HG02884 (cell line): ENCODE data around the gene GALP.
"Not testable (repeated sequence)": the region's sequence is repeated elsewhere in the genome, so short reads cannot be mapped to it uniquely, and the experiment has no call there.

Experiments used
- ATAC-seq: cut with Tn5 transposase; IDR thresholded peaks from one replicate; pipeline ENCODE4 v1.9.1; 2021; ENCODE audit warnings: mild to moderate bottlenecking, moderate library complexity; ENCODE audit not compliant: unreplicated experiment

Gene GALP

DNA sequence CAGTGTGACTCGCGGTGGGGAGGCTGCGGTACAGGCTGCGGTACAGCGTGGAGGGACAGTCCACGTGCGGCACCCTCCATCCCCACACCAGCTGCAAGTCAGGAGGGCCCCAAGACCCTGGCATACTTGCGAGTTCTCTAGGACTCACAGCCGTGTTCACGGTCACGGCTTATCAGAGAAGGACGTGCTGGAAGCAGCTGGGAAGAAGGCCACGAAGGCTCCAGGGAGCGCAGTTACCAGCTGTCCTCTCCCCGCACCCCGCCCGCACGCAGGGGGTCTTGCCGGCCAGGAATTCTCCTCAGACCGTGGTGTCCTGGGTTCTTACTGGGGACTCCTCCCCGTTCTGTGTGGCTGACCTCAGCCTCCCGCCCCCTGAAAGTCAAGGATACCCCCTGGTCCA, 28.5 kb upstream of the GALP start:
- no peak for ATAC-seq

DNA sequence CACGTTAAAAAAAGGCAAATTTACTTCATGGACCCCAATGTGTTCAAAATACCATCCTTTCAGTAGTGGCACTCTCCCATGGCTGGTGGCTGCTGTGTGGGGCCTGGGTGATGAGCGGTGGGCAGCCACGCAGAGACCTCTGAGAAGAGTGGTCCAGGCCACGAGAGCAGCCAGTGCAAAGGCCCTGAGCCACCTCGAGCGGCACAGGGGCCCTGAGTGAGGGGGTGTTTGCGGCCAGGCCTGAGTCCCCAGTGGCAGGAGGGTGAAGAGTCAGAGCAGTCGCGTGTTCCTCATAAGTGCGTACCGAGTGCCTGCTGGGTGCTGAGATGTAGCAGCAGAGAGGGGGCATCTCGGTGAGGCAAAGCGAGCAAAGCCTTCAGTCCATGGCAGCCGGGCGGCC, 27.7 kb upstream of the GALP start:
- no peak for ATAC-seq

- not testable (repeated sequence) for ATAC-seq
Observed at GRCh38 chr19:56148955-56149655, 26.7 kb upstream of the GALP start.

DNA sequence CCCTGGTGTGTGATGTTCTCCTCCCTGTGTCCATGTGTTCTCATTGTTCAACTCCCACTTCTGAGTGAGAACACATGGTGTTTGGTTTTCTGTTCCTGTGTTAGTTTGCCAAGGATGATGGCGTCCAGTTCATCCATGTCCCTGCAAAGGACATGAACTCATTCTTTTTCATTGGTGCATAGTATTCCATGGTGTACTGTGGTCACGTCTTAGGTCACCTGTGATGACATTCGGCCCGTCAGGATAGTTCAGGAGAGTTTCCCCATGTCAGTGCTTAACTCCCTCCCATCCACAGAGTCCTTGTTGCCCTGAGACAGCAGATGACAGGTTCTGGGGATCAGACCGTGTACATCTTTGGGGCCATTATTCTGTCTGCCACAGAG, 26.2 kb upstream of the GALP start:
- no peak for ATAC-seq

- no peak for ATAC-seq
Observed at GRCh38 chr19:56150358-56150757, 25.4 kb upstream of the GALP start.

DNA sequence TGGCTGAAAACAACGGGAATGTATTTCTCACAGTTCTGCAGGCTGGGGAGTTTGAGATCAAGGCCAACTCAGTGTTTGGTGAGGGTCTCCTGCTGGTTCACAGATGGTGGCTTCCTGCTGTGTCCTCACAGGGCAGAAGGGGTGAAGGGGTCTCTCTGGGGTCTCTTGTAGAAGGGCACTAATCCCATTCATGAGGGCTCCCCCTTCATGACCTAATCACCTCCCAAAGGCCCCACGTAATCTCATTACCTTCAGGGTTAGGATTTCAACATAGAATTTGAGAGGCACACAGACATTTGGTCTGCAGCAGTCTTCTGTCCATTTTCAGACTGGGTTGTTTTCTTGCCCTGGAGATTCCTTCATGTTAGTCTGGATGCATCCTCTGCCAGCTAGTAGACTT, 23.2 kb upstream of the GALP start:
- ATAC-seq = no peak

DNA sequence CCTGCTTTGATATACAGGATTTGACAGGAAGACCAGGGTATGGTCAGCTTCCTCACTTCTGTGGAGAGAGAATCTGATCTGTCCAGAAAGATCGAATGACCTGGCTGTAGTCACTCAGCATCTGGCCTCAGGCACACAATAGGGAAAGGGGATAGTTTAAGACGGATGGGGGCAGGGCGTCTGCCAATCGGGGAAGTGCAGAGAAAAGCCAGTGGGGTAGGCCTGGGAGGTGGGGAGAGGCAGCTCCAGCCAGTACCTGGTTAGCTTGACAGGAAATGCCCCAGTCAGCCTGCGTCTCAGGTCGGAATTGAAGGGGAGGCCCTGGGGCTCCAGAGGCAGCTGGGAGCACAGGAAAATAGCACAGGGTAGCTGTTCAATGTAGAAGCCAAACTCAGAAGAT, 22.3 kb upstream of the GALP start:
- no peak for ATAC-seq

DNA sequence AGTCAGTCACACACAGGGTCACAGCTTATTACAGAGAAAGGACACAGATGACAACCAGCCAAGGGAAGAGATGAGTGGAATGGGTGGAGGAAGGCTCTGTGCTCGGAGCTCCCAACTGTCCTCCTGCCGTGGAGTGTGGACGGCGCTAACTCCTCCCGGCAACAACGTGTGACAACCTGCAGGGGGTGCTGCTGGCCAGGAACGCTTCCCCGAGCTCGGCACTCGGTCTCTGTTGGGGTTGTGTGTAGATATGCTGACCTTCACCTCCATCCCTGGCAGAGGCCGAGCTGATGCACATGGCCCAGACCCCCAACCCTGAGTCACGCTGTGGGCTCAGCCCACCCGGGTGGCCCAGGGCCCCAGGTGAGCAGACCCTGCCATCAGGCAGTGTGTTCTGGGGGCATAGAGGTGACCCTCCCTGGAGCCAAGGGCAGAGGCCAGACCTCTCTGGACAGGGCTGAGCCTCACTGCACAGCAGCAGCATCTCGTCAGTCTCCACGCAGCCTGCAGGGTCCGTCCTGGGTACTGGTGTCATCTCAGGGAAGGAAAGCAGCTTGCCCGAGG, 20.6 kb upstream of the GALP start:
- ATAC-seq = no peak

DNA sequence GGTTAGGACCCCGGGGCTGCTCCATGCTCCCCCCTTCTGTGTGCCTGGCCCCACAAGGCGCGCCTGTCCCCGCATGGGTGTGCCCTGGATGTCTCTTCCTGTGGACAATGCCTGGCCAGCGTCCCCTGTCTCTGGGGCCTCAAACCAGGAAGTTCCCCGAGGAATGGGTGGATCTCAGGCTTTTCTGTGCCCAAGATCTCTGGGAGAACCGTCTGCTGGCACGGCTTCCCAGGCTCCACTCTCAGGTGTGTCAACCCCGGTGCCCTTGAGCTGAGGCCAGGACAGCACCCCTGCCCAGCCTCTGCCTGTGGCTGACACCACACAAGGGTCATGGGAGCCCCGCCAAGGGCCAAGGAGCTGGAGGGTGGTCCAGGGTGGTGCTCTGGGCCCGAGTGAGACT, 19.0 kb upstream of the GALP start:
- no peak for ATAC-seq

GRCh38 chr19:56158170-56158757, 17.5 kb upstream of the GALP start:
- no peak for ATAC-seq

DNA sequence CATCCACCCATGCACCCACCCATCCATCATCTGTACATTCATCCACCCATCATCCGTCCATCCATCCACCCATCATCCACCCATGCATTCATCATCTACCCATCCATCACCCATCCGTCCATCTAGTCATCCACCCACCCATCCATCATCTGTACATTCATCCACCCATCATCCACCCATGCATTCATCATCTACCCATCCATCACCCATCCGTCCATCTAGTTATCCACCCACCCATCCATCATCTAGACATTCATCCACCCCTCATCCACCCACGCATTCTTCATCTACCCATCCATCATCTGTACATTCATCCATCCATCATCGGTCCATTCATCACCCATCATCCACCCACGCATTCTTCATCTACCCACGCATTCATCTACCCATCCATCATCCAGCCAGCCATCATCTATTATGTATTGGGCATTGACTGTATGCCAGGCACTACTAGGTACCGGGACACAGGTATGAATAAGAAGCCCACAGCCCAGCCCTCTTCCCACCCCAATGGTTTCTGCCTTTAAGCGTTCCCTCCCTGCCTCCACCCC, 16.7 kb upstream of the GALP start:
- no peak for ATAC-seq

GRCh38 chr19:56159622-56160271, 16.1 kb upstream of the GALP start:
- no peak for ATAC-seq

GRCh38 chr19:56161534-56161933, 14.3 kb upstream of the GALP start:
- no peak for ATAC-seq

DNA sequence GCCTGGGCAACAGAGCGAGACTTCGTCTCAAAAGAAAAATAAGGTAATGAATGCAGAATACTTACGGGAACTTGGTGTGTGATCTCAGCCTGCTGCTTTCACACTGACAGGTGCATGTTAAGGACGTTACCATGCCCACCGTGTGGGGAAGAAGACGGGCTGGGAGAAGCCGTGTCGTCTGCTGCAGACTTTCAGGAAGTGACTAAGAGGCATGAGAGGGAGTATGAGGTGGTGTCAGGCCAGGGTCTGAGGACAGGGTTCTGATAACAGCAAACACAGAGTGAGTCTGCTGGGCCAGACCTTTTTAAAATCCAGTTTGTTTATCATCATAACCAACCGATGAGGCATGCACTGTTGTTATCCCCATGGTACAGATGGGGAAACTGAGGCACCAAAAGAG, 13.6 kb upstream of the GALP start:
- no peak for ATAC-seq

GRCh38 chr19:56163097-56163496, 12.7 kb upstream of the GALP start:
- ATAC-seq = no peak

DNA sequence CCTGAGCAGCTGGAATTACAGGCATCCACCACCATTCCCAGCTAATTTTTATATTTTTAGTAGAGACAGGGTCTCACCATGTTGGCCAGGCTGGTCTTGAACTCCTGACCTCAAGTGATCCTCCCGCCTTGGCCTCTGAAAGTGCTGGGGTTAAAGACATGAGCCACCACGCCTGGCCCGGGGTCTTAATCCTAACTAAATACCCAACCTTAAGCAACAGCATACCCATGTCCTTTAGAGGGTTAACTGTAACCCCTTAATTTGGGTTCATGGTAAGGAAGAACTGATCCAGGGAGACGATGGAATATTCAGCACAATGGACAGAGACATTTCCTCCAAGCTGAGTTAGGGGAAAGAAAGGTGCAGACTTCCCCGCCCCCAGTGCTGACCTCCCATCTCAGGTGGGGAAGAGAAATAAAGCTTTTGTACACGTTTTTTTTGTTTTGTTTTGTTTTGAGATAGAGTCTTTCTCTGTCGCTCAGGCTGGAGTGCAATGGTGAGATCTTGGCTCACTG, 8.7 kb upstream of the GALP start:
- ATAC-seq = no peak

GRCh38 chr19:56170261-56170660, 5.5 kb upstream of the GALP start:
- no peak for ATAC-seq

GRCh38 chr19:56174086-56174485, 1.7 kb upstream of the GALP start:
- ATAC-seq = no peak

GRCh38 chr19:56174550-56174949, 1.3 kb upstream of the GALP start:
- ATAC-seq = no peak

DNA sequence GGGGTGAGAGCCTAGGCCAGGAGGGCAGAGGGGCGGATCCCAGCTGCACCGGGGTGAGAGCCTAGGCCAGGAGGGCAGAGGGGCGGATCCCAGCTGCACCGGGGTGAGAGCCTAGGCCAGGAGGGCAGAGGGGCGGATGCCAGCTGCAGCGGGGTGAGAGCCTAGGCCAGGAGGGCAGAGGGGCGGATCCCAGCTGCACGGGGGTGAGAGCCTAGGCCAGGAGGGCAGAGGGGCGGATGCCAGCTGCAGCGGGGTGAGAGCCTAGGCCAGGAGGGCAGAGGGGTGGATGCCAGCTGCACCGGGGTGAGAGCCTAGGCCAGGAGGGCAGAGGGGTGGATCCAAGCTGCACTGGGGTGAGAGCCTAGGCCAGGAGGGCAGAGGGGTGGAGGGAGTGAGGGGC, 502 bp downstream of the GALP start:
- not testable (repeated sequence) for ATAC-seq

- ATAC-seq = no peak
Observed at GRCh38 chr19:56176881-56177280, 1.1 kb downstream of the GALP start.
